ENCODE data around the gene SLC30A5.
"Not testable (repeated sequence)": the region's sequence is repeated elsewhere in the genome, so short reads cannot be mapped to it uniquely, and the experiment has no call there.

Gene SLC30A5

DNA sequence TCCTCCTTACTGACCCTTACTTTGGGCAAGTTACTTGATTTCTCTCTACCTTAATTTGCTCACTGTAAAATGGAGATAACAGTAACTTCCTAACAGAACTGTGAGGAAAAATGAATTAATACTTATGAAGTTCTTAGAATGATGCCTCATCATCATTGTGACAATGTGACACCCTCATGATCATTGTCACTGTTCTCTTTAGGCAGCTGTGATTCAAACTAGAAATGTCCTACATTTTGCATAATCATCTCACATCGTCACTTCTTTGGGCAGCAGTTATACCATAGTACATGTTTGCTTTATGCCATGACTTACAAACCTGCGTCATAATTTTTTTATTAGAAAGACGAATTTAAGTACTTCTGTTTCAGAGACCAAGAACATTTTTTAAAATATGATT, 9.7 kb downstream of the SLC30A5 start:
- no peak for DNase-seq

DNA sequence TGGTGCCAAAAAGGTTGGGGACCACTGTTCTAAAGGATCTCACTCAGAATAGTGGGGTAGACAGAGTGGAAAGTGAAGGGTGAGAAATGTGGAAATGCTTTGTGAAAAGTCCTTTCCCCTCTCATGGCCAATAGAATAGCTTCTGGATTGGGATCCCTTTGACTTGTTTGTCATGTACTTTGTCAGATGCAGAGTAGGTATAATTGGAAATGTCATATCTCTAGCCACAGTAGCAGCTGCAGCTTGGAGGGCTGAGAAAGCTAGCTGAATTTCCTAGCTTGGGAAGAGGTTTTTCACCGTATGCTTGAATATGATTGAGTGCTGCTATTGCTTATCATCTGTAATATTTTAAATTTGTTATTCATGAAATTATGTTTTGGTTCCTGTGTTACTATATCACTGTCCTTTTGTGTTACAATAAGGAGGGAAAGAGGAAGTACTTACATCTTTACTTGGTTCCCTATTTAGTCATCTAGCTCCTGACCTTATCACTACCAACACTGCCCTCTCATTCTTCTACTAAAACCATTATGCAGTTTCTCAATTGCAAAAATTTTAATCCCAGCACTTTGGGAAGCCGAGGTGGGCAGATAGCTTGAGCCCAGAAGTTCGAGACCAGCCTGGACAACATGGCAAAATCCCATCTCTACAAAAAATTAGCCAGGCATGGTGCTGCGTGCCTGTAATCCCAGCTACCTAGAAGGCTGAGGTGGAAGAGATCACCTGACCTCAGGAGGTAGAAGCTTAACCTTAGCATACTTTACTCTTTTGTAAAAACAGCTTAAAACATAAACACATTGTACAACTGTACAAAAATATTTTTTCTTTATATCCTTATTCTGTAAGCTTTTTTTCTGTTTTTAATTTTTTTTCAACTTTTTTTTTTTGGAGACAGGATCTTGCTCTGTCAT, 12.4 kb downstream of the SLC30A5 start:
- no peak for DNase-seq

DNA sequence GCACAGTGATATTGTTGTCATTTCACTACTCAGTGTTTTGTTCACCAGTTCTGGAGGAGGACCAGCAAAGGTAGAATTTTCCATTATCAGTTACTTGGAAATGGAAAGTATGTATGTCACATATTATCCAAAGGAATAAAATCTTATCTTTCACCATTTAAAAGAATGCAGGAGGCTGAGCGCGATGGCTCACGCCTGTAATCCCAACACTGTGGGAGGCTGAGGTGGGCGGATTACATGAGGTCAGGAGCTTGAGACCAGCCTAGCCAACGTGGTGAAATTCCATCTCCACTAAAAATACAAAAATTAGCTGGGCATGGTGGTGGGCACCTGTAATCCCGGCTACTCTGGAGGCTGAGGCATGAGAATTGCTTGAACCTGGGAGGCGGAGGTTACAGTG, 14.6 kb downstream of the SLC30A5 start:
- DNase-seq, result not testable (repeated sequence)

DNA sequence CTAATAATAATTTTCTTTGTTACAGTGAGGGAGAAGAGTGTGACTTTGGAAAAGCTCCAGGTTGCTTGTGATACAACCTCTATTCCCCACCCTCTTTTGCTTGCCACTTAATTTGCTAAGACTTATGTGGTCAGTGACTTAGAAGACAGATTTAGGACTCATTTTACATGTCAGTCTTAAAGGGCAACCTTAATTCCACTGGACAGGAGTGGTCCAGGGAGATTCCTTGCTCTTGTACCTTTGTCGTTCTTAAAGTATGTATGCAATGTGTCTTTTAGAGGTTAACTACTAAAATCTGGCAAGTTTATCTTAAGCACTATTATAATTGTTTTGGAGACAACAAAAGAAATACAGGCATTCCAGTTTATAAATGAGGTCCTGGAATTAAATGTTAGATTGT, 20.0 kb downstream of the SLC30A5 start:
- no peak for DNase-seq

DNA sequence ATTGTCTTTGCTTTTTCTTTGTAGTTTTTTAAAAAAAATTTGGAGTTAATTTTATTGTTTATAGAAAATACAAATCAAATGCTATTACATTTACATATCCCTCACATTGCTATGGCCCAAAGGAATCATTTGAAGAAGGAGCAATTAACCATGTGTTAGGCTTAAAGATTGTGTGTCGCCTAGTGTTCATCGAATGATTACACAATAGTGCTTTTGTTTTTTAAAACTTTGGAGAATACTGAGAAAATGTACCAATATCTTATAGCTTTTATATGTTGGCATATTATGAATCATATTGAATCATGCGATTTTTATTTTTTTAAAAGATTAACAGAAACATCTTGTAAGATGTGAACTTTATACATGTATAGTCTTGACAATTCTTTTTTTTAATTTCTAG, 21.7 kb downstream of the SLC30A5 start:
- no peak for DNase-seq

DNA sequence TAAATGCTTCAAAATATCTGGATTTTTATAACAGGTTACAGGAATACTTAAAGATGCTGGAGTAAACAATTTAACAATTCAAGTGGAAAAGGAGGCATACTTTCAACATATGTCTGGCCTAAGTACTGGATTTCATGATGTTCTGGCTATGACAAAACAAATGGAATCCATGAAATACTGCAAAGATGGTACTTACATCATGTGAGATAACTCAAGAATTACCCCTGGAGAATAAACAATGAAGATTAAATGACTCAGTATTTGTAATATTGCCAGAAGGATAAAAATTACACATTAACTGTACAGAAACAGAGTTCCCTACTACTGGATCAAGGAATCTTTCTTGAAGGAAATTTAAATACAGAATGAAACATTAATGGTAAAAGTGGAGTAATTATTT, 35.6 kb downstream of the SLC30A5 start:
- no peak for DNase-seq

DNA sequence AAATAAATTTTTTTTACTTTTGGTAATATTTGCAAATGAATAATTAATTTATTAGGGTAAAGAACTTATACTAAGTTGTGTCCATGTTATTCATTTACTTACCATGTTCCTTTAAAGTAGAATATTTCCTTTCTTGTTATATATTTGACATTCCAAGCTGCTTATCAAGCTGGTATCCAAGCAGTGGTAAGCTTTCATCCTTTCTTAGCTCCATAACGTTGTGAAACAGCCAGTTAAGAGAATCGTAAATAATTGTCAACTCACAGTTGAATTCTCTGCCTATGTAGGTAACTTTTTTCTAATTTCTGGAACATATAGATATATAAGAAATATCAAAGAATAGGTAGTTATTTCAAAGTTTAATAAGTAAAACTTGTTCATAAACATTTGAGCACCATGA, 36.4 kb downstream of the SLC30A5 start:
- DNase-seq, result no peak

DNA sequence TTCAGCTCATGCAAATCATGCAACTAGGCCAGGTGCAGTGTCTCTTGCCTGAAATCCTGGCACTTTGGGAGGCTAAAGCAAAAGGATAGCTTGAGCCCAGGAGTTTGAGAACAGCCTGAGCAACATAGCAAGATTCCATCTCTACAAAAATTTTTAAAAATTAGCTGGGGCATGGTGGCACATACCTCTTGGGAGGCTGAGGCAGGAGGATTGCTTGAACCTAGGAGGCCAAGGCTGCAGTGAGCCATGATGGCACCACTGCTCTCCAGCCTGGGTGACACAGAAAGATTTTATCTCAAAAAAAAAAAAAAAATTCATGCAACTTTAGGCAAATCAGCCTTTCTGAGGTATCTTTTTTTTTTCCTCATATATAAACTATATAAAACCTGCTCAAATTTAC, 37.5 kb downstream of the SLC30A5 start:
- DNase-seq, result no peak

DNA sequence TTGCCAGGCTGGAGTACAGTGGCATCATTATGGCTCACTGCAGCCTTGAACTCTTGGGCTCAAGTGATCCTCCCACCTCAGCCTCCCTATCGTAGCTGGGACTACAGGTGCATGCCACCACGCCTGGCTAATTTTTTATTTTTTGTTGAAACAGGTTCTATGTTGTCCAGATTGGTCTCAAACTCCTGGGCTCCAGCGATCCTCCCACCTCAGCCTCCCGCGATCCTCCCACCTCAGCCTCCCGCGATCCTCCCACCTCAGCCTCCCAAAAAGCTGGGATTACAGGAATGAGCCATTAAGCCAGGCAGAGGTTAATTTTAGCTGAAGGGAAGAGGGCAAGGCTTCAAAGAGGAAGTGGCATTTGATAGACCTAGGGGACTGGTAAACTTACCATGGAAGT, 40.3 kb downstream of the SLC30A5 start:
- no peak for DNase-seq

DNA sequence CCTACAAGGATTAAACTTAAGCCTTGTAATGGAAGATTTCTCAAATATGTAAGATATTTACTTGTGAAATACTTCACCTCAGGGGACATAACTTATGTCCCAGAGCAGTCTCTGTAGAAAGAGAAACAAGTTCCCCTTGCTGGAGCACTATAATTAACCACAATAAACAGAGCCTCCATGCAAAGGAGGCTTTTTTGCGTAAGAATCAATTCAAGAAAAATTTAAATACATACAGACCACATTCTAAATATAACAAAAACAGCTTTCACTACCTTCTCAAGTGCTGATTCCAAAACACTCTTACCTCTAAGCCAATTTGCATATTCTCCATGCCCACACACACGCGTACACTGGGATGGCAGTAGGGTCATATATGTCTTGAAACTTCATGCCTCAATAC, 42.5 kb downstream of the SLC30A5 start:
- DNase-seq, result no peak

DNA sequence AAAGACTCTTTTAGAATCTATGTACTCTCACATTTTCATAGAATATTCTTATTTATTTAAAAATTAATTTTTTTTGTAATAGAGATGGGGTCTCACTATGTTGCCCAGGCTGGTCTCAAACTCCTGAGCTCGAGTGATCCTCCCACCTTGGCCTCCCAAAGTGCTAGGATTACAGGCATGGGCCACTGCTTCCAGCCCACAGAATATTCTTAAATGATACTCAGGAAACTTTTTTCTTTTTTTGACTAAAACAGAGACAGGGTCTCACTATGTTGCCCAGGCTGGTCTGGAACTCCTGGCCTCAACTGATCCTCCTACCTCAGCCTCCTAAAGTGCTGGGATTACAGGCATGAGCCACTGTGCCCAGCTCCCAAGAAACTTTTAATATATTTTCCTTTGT, 43.4 kb downstream of the SLC30A5 start:
- not testable (repeated sequence) for DNase-seq

DNA sequence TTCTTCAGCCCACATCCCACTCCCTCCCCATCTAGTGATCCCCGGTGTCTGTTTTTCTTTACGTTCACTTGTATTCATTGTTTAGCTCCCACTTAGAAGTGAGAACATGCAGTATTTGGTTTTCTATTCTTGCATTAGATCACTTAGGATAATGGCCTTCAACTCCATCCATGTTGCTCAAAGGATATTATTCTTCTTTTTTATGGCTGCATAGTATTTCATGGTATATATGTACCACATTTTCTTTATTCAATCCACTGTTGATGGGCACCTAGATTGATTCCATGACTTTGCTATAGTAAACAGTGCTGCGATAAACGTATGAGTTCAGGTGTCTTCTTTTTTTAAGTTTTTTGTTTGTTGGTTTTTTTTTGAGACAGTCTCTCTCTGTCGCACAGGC, 44.0 kb downstream of the SLC30A5 start:
- DNase-seq, result no peak

DNA sequence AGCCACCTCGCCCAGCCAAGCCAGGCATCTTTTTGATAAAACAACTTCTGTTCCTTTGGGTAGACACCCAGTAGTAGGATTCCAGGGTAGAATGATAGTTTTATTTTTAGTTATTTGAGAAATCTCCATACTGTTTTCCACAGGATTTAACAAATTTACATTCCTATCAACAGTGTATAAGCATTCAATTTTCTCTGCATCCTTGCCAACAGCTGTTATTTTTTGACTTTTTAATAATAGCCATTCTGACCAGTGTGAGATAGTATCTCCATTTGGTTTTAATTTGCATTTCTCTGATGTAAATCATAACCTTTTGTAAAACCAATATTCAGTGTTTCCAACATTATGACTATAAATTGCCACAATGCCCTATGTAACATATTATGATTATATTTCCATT, 45.0 kb downstream of the SLC30A5 start:
- no peak for DNase-seq

DNA sequence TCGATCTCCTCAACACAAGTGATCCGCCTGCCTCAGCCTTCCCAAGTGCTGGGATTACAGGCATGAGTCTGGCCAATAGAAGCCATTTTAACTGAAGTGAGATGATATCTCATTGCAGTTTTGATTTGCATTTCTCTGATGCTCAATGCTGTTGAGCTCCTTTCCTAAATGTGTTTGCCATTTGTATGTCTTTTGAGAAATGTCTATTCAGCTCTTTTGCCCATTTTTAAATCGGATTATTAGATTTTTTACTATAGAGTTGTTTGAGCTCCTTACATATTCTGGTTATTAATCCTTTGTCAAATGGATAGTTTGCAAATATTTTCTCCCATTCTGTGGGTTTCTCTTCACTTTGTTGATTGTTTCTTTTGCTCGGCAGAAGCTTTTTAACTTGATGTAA, 46.4 kb downstream of the SLC30A5 start:
- not testable (repeated sequence) for DNase-seq

DNA sequence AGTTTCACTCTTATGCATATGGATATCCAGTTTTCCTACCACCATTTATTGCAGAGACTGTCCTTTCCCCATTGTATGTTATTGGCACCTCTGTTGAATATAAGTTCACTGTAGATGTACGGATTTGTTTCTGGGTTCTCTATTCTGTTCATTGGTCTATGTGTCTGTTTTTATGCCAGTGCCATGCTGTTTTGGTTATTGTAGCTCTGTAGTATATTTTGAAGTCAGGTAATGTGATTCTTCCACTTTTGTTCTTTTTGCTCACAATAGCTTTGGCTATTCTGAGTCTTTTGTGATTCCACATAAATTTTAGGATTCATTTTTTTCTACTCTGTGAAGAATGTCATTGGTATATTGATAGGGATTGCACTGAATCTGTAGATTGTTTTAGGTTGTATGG, 47.0 kb downstream of the SLC30A5 start:
- DNase-seq, result no peak

DNA sequence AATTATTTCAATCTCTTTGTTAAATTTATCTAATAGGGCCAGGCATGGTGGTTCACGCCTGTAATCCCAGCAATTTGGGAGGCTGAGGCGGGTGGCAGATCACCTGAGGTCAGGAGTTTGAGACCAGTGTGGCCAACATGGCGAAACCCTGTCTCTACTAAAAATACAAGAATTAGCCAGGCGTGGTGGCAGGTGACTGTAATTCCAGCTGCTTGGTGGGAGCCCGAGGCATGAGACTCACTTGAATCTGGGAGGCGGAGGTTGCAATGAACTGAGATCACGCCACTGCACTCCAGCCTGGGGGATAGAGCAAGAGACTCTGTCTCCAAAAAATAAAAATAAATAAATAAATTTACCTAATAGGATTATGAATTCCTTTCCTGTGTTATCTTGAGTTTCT, 54.8 kb downstream of the SLC30A5 start:
- DNase-seq, result not testable (repeated sequence)

DNA sequence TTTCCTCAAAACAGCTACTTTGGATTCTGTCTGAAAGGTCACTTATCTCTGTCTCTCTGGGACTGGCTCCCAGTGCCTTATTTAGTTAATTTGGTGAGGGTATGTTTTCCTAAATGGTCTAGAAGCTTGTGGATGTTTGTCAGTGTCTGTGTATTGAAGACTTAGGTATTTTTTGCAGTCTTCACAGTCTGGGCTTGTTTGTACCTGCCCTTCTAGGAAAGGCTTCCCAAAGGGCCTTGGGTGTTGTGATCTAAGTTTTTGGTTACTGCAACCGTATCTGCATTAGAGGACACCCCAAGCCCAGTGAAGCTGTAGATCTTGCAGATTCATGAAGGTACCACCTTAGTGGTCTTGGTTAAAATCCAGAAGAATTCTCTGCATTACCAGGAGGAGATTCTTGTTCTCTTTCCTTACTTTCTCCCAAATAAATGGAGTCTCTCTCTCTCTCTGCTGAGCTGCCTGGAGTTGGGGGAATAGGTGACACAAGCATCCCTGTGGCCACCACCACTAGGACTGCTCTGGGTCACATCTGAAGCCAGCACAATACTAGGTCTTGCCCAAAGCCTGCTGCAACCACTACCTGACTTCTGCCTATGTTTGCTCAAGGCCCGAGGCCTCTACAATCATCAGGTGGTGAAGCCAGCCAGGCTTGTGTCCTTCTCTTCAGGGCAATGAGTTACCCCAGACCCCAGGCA, 55.3 kb downstream of the SLC30A5 start:
- DNase-seq, result no peak

DNA sequence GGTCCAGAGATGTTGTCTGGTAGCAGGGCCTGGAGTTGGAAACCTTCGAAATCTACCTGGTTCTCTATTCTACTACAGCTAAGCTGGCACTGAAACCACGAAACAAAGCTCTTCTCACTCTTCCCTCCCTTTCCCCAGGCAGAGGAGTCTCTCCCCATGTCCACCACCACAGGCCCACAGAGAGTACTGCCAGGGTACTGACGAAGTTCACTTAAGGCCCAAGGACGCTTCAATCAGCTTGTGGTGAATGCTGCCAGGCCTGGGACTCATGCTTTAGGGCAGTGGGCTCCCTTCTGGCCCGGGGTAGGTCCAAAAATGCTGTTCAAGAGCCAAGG, 55.8 kb downstream of the SLC30A5 start:
- no peak for DNase-seq

DNA sequence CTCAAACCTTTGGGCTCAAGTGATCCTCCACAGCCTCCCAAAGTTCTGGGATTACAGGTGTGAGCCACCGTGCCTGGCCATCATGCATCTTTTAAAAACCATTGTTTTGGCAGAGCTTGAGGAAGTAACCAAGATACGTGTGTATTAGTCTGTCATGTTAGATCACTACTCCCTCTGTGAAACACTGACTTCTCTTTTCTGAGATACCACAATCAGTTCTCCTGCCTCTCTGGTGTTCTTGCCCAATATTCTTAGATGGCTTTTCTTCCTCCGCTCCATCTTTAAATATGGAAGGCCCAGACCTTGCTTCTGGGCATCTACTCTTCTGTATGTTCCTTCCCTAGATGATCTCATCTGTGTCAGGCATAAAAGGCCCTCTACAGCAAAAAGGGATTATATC, 58.9 kb downstream of the SLC30A5 start:
- DNase-seq, result no peak

DNA sequence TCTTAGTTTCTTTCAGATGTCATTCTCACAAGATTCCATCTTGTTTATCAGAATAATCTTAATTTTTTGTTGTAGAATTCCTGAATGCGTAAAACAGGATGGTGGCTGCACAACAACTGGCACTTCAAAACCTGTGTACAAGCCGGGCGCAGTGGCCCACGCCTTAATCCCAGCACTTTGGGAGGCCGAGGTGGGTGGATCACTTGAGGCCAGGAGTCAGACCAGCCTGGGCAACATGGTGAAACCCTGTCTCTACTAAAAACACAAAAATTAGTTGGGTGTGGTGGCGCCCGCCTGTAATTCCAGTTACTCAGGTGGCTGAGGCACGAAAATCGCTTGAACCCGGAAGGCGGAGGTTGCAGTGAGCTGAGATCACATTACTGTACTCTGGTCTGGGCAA, 62.6 kb downstream of the SLC30A5 start:
- DNase-seq, result no peak

DNA sequence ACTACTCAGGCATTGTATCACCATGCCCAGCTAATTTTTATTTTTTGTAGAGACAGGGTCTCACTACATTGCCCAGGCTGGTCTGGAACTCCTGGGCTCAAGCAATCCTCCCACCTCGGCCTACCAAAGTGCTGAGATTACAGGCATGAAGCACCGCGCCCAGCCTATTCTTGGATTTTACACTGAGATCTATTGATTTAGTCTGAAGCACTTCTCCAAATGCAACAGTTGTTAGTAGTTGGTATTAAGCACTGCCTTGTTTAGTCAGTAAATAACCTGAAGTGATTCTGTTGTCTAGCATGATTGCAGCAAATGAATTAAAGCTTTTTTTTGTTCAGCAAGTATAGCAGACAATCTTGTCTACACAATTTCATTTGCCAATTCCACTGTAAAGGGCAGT, 64.2 kb downstream of the SLC30A5 start:
- no peak for DNase-seq

DNA sequence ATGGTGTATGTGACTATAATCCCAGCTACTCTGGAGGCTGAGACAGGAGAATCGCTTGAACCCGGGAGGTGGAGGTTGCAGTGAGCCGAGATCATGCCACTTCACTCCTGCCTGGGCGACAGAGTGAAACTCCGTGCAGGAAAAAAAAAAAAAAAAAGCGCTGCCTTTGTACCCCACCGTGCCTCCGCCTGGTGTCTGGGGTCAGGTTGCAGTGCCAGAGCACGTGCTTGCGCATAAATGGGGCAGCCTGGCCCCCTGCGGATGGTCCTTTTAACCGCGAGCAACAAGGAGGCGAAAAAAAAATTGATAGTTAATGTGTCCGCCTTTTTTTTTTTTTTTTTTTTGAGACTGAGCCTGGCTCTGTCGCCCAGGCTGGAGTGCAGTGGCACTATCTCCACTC, 66.8 kb downstream of the SLC30A5 start:
- no peak for DNase-seq

Data from anterior cingulate cortex (tissue), 58 donors.